C4-2B (cell line): ENCODE data around the gene STPG3.

Experiments
- ZFX ChIP-seq: fragments of 450-650 bp; IDR thresholded peaks from 2 replicates; pipeline ENCODE4 v1.6.1; 2017
- TF ChIP-seq, protein P1 (sequence below): fragments of 450-650 bp; conservative IDR thresholded peaks from 2 replicates; pipeline ENCODE4 v1.5.1; 2017; ENCODE audit warnings: mild to moderate bottlenecking

DNA sequence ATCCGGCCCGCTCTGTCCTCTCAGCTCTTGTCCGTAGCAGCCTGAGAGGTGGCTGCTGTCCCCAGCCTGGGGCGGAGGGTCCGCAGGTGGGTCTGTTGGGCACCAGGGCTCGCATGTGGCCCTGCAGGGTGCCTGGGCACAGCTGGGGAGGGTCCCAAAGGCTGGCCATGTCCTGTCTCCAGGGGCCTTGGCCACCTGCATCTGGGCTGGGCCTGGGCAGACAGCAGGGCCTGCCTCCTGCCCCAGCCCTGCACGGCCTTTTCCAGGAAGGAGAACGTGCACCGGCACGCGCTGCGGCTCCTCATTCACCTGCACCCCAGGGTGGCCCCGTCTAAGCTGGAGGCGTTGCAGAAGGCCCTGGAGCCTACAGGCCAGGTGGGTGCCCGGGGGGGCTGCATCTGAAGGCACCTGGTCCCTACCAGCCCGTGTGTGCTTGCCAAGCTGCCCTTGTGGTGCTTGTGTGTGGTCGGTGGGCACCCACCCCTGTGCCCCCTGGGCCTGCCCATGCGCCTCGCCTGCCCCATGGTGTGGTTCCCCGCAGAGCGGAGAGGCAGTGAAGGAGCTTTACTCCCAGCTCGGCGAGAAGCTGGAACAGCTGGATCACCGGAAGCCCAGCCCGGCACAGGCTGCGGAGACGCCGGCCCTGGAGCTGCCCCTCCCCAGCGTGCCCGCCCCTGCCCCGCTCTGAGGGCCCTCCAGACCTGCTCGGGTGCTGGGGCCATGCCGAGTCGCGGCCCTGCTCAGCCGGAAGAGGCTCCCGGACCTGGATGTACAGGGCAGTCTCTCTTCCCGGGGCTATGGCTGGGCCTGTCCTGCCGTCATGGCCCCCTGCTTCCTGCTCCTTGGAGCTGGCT is 21.4 kb downstream of the STPG3 start:
- TF ChIP-seq, protein P1, sequence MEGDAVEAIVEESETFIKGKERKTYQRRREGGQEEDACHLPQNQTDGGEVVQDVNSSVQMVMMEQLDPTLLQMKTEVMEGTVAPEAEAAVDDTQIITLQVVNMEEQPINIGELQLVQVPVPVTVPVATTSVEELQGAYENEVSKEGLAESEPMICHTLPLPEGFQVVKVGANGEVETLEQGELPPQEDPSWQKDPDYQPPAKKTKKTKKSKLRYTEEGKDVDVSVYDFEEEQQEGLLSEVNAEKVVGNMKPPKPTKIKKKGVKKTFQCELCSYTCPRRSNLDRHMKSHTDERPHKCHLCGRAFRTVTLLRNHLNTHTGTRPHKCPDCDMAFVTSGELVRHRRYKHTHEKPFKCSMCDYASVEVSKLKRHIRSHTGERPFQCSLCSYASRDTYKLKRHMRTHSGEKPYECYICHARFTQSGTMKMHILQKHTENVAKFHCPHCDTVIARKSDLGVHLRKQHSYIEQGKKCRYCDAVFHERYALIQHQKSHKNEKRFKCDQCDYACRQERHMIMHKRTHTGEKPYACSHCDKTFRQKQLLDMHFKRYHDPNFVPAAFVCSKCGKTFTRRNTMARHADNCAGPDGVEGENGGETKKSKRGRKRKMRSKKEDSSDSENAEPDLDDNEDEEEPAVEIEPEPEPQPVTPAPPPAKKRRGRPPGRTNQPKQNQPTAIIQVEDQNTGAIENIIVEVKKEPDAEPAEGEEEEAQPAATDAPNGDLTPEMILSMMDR, result no peak
- TF ChIP-seq ZFX, result no peak
